OCI-LY1 (cell line): Measurements from ENCODE around the gene DQX1.

Source experiments
- H2AFZ ChIP-seq: fragments of 200-600 bp; sonication (generic), shearing (Covaris generic); 2 replicates; pipeline ENCODE4 v1.6.0; 2014; ENCODE audit warnings: antibody characterized with exemption, mild to moderate bottlenecking, low read length
- H3F3A ChIP-seq: fragments of 200-600 bp; sonication (generic), shearing (Covaris generic); 2 replicates; pipeline ENCODE4 v1.6.0; 2014; ENCODE audit warnings: mild to moderate bottlenecking, antibody characterized with exemption, low read length, moderate library complexity; ENCODE audit not compliant: insufficient read depth
- H3K27ac ChIP-seq: fragments of 200-600 bp; sonication (generic); 2 replicates; pipeline ENCODE4 v1.5.1; 2014; ENCODE audit warnings: low read length, mixed run types, mild to moderate bottlenecking, low read depth; ENCODE audit not compliant: poor library complexity, severe bottlenecking
- H3K27me3 ChIP-seq: fragments of 200-600 bp; sonication (generic); 2 replicates; pipeline ENCODE4 v1.6.0; 2014; ENCODE audit warnings: antibody characterized with exemption, mild to moderate bottlenecking, low read length, moderate library complexity; ENCODE audit not compliant: insufficient read depth
- H3K36me3 ChIP-seq: fragments of 200-600 bp; sonication (generic); 2 replicates; pipeline ENCODE4 v1.6.1; 2014; ENCODE audit warnings: mild to moderate bottlenecking, antibody characterized with exemption, low read length, moderate library complexity, mixed read lengths; ENCODE audit not compliant: insufficient read depth
- H3K4me1 ChIP-seq: fragments of 200-600 bp; sonication (generic); 2 replicates; pipeline ENCODE4 v1.5.1; 2014; ENCODE audit warnings: mild to moderate bottlenecking, low read length, moderate library complexity; ENCODE audit not compliant: insufficient read depth, severe bottlenecking
- H3K4me2 ChIP-seq: fragments of 200-600 bp; sonication (generic), shearing (Covaris generic); 2 replicates; pipeline ENCODE4 v1.6.1; 2014; ENCODE audit warnings: low read length
- H3K4me3 ChIP-seq: fragments of 200-600 bp; sonication (generic); 2 replicates; pipeline ENCODE4 v1.5.1; 2014; ENCODE audit warnings: low read length, low read depth, mild to moderate bottlenecking, mixed read lengths; ENCODE audit not compliant: poor library complexity, severe bottlenecking
- H3K79me2 ChIP-seq: fragments of 200-600 bp; shearing (Covaris generic); 2 replicates; pipeline ENCODE4 v1.6.1; 2016; ENCODE audit warnings: mixed run types, low read length, mixed read lengths; ENCODE audit not compliant: insufficient read depth
- H3K9ac ChIP-seq: fragments of 200-600 bp; sonication (generic), shearing (Covaris generic); 2 replicates; pipeline ENCODE4 v1.6.1; 2014; ENCODE audit warnings: mild to moderate bottlenecking, low read length, mixed read lengths
- H3K9me2 ChIP-seq: fragments of 200-600 bp; sonication (generic), shearing (Covaris generic); 2 replicates; pipeline ENCODE4 v1.6.1; 2014; ENCODE audit warnings: low read depth, mild to moderate bottlenecking, low read length, mixed read lengths
- H3K9me3 ChIP-seq: fragments of 200-600 bp; shearing (Covaris generic); 2 replicates; pipeline ENCODE4 v1.6.1; 2014; ENCODE audit warnings: low read length, mixed read lengths
- H4K20me1 ChIP-seq: fragments of 200-600 bp; sonication (generic), shearing (Covaris generic); 2 replicates; pipeline ENCODE4 v1.6.0; 2016; ENCODE audit warnings: mild to moderate bottlenecking, low read length; ENCODE audit not compliant: insufficient read depth
- EZH2 ChIP-seq: fragments of 200-600 bp; sonication (generic), shearing (Covaris generic); IDR thresholded peaks from 2 replicates; pipeline ENCODE4 v1.8.0; 2017; ENCODE audit warnings: borderline replicate concordance, mixed run types, mild to moderate bottlenecking, antibody characterized with exemption, low read length, moderate library complexity, mixed read lengths
- TF ChIP-seq, protein P1 (sequence below): fragments of 200-600 bp; sonication (generic), shearing (Covaris generic); IDR thresholded peaks from 2 replicates; pipeline ENCODE4 v1.5.1; 2017; ENCODE audit warnings: mild to moderate bottlenecking, antibody characterized with exemption, low read length, moderate library complexity, mixed read lengths

The DQX1 gene

GRCh38 chr2:74474481-74474880 is 51.5 kb downstream of the DQX1 start:
- no peaks in the 10 kb centered on the region; the same call in 1 of the 2 replicates for H3F3A ChIP-seq
- peaks cover 21% of the 10 kb centered on the region for H3K4me1 ChIP-seq
- H3K9ac ChIP-seq = no peak overlapping the region
- H4K20me1 ChIP-seq = no peaks in the 10 kb centered on the region
- peaks cover 22% of the 10 kb centered on the region for H3K36me3 ChIP-seq
- no peaks in the 10 kb centered on the region for H3K9me3 ChIP-seq
- no peaks in the 10 kb centered on the region for H3K79me2 ChIP-seq
- no peak for TF ChIP-seq EZH2
- TF ChIP-seq, protein P1, sequence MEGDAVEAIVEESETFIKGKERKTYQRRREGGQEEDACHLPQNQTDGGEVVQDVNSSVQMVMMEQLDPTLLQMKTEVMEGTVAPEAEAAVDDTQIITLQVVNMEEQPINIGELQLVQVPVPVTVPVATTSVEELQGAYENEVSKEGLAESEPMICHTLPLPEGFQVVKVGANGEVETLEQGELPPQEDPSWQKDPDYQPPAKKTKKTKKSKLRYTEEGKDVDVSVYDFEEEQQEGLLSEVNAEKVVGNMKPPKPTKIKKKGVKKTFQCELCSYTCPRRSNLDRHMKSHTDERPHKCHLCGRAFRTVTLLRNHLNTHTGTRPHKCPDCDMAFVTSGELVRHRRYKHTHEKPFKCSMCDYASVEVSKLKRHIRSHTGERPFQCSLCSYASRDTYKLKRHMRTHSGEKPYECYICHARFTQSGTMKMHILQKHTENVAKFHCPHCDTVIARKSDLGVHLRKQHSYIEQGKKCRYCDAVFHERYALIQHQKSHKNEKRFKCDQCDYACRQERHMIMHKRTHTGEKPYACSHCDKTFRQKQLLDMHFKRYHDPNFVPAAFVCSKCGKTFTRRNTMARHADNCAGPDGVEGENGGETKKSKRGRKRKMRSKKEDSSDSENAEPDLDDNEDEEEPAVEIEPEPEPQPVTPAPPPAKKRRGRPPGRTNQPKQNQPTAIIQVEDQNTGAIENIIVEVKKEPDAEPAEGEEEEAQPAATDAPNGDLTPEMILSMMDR = no peak
- H3K27ac ChIP-seq = no peak overlapping the region
- H2AFZ ChIP-seq = no peak overlapping the region
- no peak overlapping the region for H3K4me3 ChIP-seq
- H3K9me2 ChIP-seq = no peaks in the 10 kb centered on the region
- H3K4me2 ChIP-seq = no peak overlapping the region
- no peaks in the 10 kb centered on the region for H3K27me3 ChIP-seq

GRCh38 chr2:74472945-74473258 is 53.1 kb downstream of the DQX1 start:
- Histone ChIP-seq H3K27me3 (no peaks in the 10 kb centered on the region), H3K4me2 (peak overlapping the region; percentile 99), H2AFZ (no peak overlapping the region), H3K36me3 (peaks cover 21% of the 10 kb centered on the region), H3K27ac (peak overlapping the region; percentile 89), H4K20me1 (no peaks in the 10 kb centered on the region), H3K4me1 (peaks cover 21% of the 10 kb centered on the region), H3K9me2 (no peaks in the 10 kb centered on the region), H3K9ac (peak overlapping the region; percentile 85), H3K4me3 (peak overlapping the region; percentile 84), H3K9me3 (no peaks in the 10 kb centered on the region), H3F3A (no peaks in the 10 kb centered on the region), H3K79me2 (no peaks in the 10 kb centered on the region)
- TF ChIP-seq, protein P1 = no peak
- TF ChIP-seq EZH2 = no peak

- H3F3A ChIP-seq = no peaks in the 10 kb centered on the region
- TF ChIP-seq, protein P1 = no peak
- TF ChIP-seq EZH2 = no peak
- peak within 1 kb of the TSS; percentile 99 for H3K4me2 ChIP-seq
- no peaks in the 10 kb centered on the region for H3K9me2 ChIP-seq
- peak within 1 kb of the TSS; percentile 84 for H3K4me3 ChIP-seq
- peak within 1 kb of the TSS; percentile 85 for H3K9ac ChIP-seq
- H2AFZ ChIP-seq = no peak within 1 kb of the TSS
- H3K79me2 ChIP-seq = no peaks in the 10 kb centered on the region
- H3K27ac ChIP-seq = peak within 1 kb of the TSS; percentile 89
- no peaks in the 10 kb centered on the region for H3K9me3 ChIP-seq
- H3K36me3 ChIP-seq = peaks cover 17% of the 10 kb centered on the region
- no peaks in the 10 kb centered on the region for H4K20me1 ChIP-seq
- H3K27me3 ChIP-seq = no peaks in the 10 kb centered on the region
- peaks cover 21% of the 10 kb centered on the region for H3K4me1 ChIP-seq
Measured at GRCh38 chr2:74472086-74472944, 53.7 kb downstream of the DQX1 start, which contains the start of gene MRPL53. Gene MRPL53 (minus strand): TSS chr2:74472680. CDS start chr2:74472660, 20 bp downstream.
